GM10248 (cell line): ENCODE measurements around the gene ERC2.

Experiments used
- CTCF ChIA-PET: fragments of 300-600 bp; sonication (Branson Sonifier 250); formaldehyde crosslinking; extraction: SDS; loops from one replicate; lab custom pipeline; 2021; ENCODE audit warnings: antibody characterized with exemption; lab: Yijun Ruan, JAX
- POLR2A ChIA-PET: fragments of 350-650 bp; sonication (Branson Sonifier 250); formaldehyde crosslinking; extraction: SDS; loops from one replicate; lab custom pipeline; 2020; ENCODE audit warnings: antibody characterized with exemption; lab: Yijun Ruan, JAX
- DNase-seq: peaks from one replicate; pipeline ENCODE4 v3.0.0; 2012; ENCODE audit errors: extremely low spot score
- CTCF ChIP-seq: IDR thresholded peaks from 2 replicates; pipeline ENCODE4 v1.5.1; 2012; ENCODE audit warnings: mild to moderate bottlenecking, low read depth; ENCODE audit errors: extremely low read depth, missing control alignments, control extremely low read depth

ERC2 gene

GRCh38 chr3:55711646-55712045 is 756.6 kb downstream of the ERC2 start:
- POLR2A ChIA-PET: no interaction called here
- CTCF ChIA-PET: interaction anchor here (1.0 to 1.4 kb wide), 2 partner anchors 10 to 21 kb away, joined by 3 read pairs; no protein-coding TSS in a partner anchor
- DNase-seq: no peak
- TF ChIP-seq CTCF: no peak

GRCh38 chr3:55709411-55710012 is 758.8 kb downstream of the ERC2 start:
- DNase-seq: no peak
- ChIA-PET CTCF (interaction anchor here (0.9 kb wide), 1 partner anchor 23 kb away, joined by 3 read pairs; no protein-coding TSS in a partner anchor), POLR2A (no interaction called here)
- TF ChIP-seq CTCF: no peak

DNA sequence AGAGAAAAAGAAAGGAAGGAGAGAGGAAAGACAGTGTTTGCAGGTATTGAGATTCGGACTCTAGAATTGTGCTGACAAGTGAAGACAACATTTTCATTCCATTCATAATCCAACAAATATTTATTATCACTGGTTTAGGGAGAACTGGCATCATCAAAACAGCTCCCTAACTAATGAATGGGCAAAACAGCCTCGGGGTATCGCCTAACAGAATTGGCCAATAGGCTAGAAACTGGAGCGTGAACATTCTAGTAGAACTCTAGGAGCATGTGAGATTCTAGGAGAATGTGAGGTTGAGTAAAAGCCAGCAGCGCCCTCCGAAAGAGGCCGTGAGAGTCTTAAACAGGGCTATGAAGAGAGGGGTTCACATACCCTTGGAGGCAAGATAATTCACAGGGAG is 759.3 kb downstream of the ERC2 start:
- POLR2A ChIA-PET: no interaction called here
- CTCF ChIA-PET: interaction anchor here (1.1 to 1.6 kb wide), 2 partner anchors 11 to 17 kb away, joined by 3 to 5 read pairs; no protein-coding TSS in a partner anchor
- no peak for DNase-seq
- TF ChIP-seq CTCF: no peak

GRCh38 chr3:55708242-55708641 is 760.0 kb downstream of the ERC2 start:
- no peak for TF ChIP-seq CTCF
- CTCF ChIA-PET: interaction anchor here (1.1 to 1.6 kb wide), 4 partner anchors 12 to 31 kb away, joined by 3 to 6 read pairs (median 4); no protein-coding TSS in a partner anchor
- no peak for DNase-seq
- POLR2A ChIA-PET: no interaction called here

DNA sequence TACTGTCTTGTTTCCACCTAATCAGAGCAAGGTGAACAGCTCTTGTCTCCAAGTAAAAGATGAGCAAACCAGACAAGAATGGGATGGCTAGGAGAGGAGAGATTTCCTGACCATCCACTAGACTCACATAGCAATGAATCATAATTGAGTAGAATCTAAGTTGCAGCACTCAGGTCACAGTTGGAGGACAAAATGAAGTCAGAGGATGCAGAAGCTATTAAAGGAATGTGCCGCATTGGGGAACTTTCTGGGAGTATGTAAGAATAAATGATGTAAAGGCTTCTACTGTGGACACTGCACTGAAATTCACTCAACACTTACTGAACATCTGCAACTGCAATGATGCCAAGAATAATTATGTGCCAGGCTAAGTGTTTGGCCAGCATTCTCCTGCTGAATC is 763.7 kb downstream of the ERC2 start:
- POLR2A ChIA-PET: no interaction called here
- TF ChIP-seq CTCF: no peak
- CTCF ChIA-PET: no interaction called here
- DNase-seq: no peak

DNA sequence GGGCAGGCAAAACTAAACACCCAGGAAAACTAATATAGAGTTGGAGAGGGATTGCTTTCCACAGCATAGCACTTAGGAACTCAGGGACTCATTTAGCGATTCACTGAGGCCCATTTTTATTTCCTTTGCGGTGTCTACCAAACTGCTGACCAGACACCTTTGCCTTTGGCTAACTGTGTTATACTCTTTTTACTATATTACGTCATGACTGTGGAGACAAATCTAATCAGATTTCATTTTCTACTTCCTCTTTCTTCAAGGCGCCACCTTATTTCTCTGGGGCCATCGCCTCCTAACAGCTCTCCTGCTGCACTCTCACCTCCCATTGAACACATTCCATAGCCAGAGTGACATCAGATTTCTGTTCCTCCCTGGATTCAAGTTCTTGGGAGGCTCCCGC is 765.4 kb downstream of the ERC2 start:
- CTCF ChIA-PET: no interaction called here
- no peak for TF ChIP-seq CTCF
- POLR2A ChIA-PET: no interaction called here
- DNase-seq: no peak
